ENCODE results near the gene RBMS3. TPM values are rescaled to one million over a fixed set of nuclear protein-coding genes. Genes with fewer than 3 reads are reported as not detected.
"Not testable (repeated sequence)": the region's sequence is repeated elsewhere in the genome, so short reads cannot be mapped to it uniquely, and the experiment has no call there.

Gene RBMS3
- total RNA-seq, 1 donor from 2014 or later: 79.3 TPM

DNA sequence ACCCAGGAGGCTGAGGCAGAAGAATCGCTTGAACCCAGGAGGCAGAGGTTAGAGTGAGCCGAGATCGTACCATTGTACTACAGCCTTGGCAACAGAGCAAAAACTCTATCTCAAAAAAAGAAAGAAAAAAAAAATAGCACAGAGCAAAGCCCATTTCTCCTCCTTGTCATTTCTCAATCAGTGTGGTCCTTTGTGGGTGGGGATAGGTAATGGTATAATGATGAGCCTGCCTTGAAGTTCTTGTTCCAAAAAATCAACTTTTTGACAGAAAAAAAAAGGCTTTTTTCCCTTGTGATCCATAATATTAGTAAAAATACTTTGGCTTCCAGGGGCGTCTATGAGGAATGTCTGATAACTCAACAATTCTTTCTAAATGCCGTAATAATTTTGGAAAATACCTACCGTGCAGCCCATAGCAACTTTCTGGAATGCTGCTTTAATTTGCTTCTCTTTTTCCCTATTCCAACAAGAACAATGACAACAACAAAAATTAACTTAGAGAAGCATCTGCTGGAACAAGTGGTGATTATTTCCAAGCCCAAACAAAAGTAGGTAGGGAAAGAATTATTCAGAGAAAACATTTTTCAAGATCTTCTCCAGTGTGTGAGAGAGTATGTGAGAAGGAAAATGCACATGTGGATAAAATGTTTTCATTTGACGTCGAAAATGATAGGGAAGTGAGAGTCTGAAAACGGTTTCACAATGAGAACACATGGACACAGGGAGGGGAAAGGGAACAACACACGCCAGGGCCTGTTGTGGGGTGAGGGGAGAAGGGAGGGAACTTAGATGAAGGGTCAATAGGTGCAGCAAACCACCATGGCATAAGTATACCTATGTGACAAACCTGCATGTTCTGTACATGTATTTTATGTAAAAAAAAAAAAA lies 337.8 kb downstream of the RBMS3 start:
- no peak for DNase-seq (ENCODE audit: low spot score)

DNA sequence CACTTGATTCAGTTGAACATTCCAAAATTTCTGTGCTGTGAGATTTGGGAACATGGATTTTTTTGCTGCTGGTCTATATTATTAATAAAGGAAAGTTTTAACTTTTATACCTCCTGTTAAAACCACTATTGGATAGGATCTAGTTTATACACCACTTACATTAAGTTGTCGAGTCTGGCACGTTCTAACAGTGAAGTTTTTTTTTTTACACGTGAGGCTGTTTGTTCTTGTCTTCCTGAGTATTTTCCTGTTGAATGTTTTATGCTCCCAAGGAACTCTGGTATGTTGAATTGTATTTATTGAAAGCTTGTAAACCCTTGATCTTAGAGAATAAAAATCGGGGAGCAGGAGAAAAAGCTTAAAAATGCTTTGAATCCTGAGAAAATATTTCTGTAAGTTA lies 338.8 kb downstream of the RBMS3 start:
- DNase-seq (ENCODE audit: low spot score): no peak

DNA sequence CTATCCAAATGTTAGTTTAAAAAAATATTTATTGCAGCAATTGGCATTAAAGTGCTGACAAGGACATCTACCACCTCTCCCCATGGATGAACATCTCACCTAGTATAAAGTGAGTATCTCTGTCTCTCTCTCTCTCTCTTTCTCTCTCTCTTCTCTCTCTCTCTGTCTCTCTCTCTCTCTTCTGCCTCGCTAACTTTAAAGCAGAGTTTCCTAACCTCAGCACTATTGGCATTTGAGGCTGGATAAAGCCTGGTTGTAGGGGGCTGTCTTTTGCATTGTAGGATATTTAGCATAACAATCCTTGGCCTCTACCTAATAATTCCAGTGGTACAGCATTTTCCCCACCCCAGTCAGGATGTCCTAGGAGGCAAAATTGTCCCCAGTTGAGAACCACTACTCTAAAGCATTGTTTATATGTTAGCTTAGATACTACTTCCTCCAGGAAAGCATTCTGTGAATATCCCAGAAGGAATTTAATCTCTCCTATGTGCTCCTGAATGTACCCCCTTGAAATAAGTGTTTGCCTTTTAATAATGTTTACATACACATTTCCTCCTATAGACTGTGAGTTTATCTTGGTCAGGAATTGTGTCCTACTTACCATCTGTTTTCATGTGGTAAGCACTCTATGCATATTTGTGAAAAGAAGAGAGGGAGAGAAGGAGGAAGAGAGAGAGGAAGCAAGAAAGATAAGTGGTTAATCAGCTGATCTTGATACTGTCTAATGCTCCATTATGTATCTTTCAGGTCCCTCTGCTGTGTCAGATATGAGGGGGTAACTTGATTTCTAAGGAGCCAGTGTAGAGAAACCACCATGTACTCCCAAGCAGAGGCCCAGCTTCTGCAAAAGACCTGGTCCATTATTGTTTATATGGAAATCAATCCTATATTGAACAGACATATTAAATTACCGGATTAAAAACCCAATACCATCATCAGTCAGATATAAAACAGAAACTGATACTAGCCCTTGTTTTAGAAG lies 346.6 kb downstream of the RBMS3 start:
- DNase-seq (ENCODE audit: low spot score): no peak

DNA sequence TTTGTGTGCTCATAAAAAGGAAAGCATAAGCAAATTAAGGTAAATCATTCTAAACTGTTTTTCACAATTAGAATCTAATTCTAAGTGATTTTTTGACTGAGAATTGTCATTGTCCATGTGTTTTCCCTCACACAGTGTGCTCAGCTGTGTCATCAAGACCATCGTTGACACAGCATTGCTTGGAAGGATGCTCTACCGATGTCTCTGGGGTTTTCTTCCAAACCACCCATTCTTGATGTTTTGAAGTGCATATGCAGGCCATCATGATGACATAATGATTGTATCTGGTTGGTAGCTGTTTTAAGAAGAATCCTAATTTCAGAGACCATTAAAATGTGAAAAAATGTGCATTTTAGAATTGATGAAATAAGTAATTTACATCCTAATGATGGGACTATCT lies 347.9 kb downstream of the RBMS3 start:
- no peak for DNase-seq (ENCODE audit: low spot score)

DNA sequence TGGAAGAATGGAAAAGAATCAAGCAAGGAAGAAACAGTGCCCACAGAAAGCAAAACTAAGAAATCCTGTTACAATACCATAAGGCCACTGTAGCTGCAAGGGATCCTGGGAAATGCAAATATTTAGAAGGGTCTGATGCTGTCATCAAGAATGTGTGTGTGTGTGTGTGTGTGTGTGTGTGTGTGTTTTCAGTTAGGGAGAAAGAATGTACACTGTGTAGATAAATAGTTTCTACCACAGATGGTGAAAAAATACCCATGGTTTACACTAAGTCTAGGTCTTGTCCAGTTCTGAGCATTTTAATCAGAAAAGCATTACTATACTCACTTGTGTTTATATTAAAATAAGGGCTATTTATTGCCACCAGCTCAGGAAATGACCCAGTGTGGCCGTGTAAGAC lies 355.0 kb downstream of the RBMS3 start:
- DNase-seq (ENCODE audit: low spot score): no peak

DNA sequence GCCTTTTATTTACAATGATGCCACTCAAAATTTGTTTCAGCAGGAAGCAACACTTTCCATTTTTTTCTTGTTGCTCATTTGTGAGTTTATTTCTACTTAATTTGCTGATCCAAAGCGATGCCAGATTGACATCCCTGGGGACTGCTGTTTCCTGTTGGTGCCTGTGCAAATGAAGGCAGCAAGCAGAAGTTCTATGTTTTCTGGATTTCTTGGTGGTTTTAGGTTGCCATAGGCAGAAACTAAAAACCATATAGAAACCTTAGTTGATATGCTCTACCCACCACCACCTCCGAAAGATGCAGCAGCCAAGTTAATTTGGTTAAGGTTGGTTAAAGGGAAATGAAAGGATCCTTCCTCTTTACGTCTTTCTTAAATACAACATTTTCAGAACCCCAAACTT lies 356.2 kb downstream of the RBMS3 start:
- DNase-seq (ENCODE audit: low spot score): no peak

DNA sequence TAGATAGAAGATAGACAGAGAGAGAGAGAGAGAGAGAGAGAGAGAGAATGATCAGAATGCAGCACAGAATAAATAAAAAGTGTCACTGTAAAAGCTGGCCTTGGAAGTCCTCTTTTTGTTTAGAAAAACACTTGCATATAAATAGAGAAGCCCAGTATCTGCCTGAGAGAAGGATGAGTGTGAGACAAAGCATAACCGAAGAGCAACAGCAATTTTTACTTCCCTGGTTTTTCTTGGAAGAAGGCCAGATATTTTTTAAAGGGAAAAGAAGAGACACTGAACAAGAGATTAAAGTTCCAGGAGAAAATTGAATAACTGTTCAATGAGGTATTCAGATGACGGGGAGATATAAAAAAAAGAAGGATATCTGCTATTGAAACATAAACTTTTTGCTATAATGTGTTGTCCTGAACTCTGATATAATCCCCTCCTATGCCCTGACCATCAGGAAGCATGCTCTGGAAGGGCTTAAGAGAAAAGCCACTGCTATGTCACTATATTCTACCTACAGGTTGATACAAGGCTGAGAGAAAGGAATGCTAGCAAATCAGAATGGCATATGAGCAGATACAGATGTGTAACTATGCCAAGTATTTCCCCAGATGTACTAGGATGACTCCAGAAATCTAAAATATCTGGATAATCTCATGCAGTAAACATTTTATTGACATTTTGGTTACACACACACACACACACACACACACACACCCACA lies 358.9 kb downstream of the RBMS3 start:
- no peak for DNase-seq (ENCODE audit: low spot score)

DNA sequence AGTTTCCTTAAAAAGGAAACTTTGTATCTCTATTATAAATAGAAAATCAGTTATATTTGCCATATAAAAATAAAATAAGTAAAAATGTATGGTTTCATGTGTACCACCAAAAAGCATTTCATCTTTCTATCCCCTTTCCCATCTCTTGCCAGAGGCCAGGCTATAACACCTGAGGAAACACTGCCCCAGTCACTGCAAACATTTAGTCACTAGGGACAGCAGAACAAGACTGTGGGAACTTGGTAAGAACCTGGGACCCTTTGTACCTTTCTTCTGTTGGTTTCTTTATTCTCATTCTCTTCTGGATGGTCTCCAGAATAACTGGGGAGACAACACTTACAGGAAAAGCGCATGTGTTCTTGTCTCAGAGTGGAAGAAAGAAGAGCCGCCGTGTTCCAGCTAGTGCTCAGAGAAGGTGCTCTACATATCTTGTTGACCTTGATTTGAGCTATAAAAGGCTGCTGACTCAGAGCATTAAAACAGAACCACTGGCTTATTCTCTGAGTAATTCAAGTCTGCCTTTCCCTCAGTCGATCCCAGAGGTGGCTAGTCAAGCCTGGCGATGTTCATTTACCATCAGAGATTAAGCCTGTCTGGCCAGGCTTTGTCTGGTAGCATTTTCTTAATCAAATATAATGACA lies 361.6 kb downstream of the RBMS3 start:
- no peak for DNase-seq (ENCODE audit: low spot score)

DNA sequence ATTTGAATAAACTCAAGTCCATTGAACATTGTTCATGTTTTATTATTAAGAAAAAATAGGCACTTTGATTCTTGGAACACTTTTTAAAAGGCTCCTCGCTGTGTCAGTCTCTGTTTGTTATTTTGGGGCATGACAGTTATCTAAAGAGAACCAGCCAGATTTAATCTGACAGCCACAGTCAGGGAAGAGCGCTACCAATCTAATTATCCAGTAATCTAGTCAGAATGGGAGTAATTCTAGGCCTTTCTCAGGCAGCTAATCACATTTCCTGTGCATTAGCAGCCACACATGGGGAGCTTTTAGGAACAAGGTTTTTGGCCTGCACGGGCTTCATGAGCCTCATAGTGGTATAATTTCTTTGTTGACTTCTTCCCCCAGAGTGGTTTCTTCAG lies 362.2 kb downstream of the RBMS3 start:
- no peak for DNase-seq (ENCODE audit: low spot score)

DNA sequence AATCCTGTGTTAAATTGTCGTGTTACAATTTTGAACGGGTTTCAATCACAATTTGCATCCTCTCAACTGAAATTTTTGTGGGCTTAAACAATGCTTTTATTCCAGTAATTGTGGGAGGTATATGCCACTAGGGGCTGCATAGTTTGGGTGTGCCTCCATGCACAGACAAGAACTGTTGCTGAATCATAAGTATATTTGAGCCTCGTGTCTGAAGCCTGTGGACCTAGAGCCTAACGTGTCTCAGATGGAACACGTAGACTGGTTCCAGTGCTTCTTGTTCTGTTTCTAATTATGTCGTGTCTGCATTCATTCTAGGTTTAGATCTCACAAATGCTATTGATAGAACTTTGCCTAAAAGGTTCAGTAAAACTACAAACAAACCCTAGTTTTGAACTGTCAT lies 363.4 kb downstream of the RBMS3 start:
- DNase-seq (ENCODE audit: low spot score): no peak

DNA sequence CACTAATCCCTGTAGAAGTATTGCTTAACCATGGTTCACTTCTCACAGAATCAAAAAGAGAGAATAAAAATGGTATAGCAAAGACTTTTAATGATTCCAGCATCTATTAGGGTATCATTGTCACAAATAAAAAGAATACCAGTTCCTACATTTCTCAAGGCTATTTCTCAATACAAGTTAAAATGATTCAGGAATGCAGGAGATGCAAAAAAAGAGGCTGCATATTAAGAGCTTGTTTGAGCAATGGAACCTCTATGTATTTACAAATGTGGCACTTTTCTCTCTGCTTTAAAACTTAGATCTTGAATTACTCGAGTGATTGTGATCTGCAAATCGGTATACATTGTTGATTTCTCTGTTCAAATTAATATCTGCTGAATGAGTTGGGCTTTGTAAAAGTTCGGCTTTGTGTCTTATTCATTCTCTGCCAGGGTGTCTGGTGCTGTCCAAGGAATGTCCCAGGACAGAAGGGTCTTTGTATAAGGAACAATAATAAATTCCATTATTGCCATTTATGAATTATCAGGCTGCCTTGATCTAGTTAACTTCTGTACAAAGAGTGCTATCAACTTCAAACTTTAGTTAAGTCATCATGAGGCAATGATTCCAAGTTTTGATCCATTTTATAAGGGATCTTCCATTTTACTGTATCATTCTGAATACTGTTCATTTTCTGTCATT lies 364.2 kb downstream of the RBMS3 start:
- no peak for DNase-seq (ENCODE audit: low spot score)

DNA sequence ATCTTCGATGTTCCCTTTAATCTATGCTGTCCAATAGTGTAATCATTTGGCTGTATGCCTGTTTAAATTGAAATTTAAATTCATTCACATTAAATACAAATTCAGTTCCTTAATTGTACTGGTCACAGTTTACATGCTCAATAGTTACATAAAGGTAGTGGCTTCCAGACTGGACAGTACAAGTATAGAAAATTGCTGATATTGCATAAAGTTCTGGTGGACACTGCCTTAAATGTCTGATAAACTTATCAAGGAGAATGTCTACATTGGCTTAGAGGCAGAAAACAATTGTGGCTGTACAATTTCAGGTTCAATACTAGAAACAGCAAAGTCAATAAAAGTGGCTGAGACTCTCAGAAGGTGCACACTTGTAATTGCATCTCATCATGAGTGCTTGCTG lies 365.2 kb downstream of the RBMS3 start:
- no peak for DNase-seq (ENCODE audit: low spot score)

DNA sequence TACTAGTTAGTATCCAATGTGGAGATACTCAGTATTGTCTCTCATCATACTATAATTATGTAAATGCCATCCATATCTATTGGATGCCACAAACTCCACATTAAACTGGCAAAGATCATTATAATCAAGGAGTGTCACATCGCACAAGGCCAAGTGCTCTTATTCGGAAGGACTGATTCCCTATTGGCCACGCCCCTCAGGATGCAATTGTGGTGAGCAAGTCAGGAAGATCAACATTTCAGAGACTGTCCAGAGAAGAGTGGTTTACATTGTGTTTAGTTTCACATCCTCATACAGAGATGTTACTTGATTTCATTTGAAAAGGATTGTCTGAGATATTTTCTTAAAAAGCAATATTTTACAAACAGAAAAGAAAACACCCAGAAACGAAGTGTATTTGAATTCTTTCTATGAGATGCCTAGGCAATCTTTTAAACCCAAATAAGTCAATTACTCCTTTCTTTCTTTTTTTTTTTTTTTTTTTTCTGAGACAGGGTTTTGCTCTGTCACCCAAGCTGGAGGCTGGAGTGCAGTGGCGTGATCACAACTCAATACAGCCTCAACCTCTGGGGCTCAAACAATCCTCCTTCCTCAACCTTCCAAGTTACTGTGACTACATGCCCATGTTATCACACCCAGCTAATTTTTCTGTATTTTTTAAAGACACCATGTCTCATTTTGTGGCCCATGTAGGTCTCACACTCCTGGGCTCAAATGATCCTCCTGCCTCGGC lies 369.1 kb downstream of the RBMS3 start:
- no peak for DNase-seq (ENCODE audit: low spot score)

DNA sequence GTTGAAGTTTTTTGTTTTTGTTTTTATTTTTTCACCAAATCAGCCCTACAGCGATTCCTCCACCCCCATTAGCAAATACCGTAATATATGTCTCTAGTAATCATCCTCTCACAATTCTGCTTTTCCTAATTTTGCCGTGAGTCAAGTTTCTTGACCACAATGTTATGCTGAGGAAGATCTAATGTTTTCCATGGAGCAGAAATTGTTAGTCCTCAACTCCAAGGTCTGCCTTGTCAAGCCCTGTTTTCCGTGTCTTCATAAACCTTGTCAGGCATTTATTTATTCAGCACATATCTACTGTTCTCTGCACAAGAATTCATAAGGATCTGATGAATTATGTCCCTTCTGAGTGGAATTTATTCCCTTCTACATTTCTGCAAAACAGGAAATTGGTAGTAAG lies 372.8 kb downstream of the RBMS3 start:
- no peak for DNase-seq (ENCODE audit: low spot score)

DNA sequence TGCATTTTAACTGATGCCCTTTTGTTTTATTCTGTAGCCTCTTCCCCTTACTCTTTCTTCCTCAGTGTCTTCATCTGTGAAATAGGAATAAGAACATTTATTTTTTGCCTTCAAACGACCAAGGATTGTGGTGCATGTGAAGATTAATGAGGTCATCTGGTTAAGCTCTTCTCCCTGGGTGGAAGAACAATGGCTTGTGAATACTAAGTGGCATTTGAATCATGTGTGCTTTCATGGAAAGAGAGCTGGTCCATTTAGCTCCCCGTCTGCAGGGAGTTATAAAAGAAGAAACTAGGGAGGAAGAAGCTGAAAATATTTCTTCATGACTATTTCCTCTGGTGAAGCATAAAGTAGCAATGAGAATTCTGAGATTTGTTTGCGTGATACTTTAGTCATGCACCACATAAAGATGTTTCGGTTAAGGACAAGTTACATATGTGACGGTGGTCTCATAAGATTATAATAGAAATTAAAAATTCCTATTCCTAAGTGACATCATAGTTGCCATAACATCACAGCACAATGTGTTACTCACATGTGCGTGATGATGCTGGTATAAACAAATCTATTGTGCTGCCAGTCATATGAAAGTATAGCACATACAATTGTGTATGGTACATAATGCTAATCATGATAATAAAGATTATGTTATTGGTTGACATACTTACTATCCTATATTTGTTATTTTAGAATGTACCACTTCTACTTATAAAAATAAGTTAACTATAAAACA lies 374.3 kb downstream of the RBMS3 start:
- DNase-seq (ENCODE audit: low spot score): no peak

DNA sequence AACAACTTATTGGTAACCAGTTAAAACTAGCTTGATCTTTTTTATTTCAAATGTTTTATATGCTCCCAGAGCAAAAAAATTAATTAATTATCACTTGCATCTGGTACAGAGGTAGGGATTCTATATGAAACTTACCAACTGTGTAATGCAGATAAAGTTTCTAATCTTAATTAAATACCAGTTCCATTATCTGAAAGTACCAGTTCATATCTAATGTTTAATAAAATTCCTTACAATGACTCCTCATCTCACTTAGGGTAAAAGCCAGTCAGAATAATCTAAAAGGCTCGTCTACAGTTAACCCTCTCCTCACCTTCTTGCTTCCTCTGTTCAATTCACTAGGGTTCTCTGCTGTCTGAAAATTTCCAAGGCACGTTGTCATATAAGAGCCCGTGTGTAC lies 384.8 kb downstream of the RBMS3 start:
- no peak for DNase-seq (ENCODE audit: low spot score)

DNA sequence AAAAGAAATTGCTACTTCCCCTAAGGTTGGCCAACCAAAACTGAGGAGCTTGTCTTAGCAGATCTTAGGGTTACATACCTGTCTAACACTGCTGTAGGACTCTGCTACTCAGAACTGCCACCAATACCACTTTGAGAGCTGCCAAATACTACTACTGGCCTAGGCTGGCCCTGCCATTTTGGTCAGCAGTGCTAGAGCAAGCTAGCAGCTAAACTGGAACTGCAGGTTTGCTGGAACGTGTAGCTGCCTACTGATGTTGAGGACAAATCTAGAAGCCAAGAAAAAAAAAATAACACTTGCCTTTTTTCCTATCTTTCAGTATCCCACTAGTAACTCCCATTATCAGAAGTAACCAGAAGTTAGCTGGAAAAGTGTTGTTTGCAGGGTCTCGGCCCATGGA lies 387.4 kb downstream of the RBMS3 start:
- no peak for DNase-seq (ENCODE audit: low spot score)

DNA sequence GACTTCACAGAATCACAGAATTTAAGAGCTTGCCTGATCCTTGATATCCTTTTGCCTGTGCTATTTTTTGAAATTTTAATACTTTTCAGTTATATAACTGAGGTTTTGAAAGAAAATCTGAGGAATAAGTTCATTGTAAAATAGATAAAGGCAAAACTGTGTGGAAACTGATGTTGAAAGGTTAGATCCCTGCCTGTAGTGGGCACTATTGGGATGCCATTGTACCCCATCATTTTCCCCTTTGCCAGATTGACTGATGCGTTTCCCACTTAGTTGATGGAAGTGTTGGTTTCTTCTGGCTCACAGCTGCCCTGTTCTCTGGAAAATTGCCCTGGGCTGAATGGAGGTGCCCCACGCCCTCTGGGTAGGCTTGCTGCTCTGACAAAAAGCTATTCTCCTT lies 387.9 kb downstream of the RBMS3 start:
- DNase-seq (ENCODE audit: low spot score): no peak

DNA sequence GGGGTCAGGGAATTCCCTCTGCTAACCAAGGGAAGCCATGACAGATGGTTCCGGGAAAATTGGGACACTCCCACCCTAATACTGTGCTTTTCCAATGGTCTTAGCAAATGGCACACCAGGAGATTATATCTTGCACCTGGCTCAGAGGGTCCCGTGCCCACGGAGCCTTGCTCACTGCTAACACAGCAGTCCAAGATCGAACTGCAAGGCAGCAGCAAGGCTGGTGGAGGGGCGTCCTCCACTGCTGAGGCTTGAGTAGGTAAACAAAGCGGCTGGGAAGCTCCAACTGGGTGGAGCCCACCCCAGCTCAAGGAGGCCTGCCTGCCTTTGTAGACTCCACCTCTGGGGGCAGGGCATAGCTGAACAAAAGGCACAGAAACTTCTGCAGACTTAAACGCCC lies 389.6 kb downstream of the RBMS3 start:
- not testable (repeated sequence) for DNase-seq (ENCODE audit: low spot score)

DNA sequence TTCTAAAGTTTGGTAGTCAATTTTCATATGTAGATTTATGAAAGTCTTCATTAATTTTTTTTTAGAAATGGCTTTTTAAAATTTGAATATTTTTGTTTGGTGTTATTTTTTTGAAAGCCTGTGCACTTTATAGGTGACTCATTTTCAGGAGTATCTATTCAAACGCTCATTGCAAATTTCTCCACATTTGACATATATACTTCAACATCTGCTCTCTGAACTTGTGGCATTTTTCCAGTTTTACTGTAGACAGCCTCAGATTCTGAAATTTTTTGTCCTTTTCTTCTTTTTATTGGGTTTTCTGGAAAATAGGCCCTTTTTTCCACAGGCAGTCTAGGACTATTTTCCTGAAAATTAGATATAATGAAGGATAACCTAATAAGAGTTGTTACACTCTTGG lies 396.6 kb downstream of the RBMS3 start:
- no peak for DNase-seq (ENCODE audit: low spot score)
